Memory B cell (primary cell): ENCODE measurements around the gene LMOD1.
"Not testable (repeated sequence)": the region's sequence is repeated elsewhere in the genome, so short reads cannot be mapped to it uniquely, and the experiment has no call there.

Source experiments
- ATAC-seq: fragments of 150-1000 bp; cut with Tn5 transposase; 2 replicates; pipeline ENCODE4 v1.10.0; 2021; ENCODE audit warnings: low read depth, mild to moderate bottlenecking, moderate library complexity
- DNase-seq, 2 donors: peaks; one replicate each; pipeline ENCODE4 v3.0.0; 2022; ENCODE audit warnings: low spot score in 2 of 2
- H3K27ac Mint-ChIP-seq: one replicate; pipeline ENCODE4 v1.8.0; 2022; ENCODE audit warnings: mild to moderate bottlenecking, moderate library complexity, mixed read lengths
- H3K27me3 Mint-ChIP-seq: one replicate; pipeline ENCODE4 v1.8.0; 2022; ENCODE audit warnings: mixed read lengths
- H3K36me3 Mint-ChIP-seq: one replicate; pipeline ENCODE4 v1.8.0; 2022; ENCODE audit warnings: mild to moderate bottlenecking, mixed read lengths
- H3K4me1 Mint-ChIP-seq: one replicate; pipeline ENCODE4 v1.8.0; 2022; ENCODE audit warnings: mixed read lengths
- H3K4me3 Mint-ChIP-seq: one replicate; pipeline ENCODE4 v1.8.0; 2022; ENCODE audit warnings: mild to moderate bottlenecking, moderate library complexity, mixed read lengths
- H3K9me3 Mint-ChIP-seq: one replicate; pipeline ENCODE4 v1.8.0; 2022; ENCODE audit warnings: mixed read lengths

The LMOD1 gene

GRCh38 chr1:201914456-201915235, 31.7 kb downstream of the LMOD1 start:
- no peak for DNase-seq
- H3K36me3 Mint-ChIP-seq = no peaks in the 10 kb centered on the region
- H3K4me3 Mint-ChIP-seq = no peak overlapping the region
- H3K27ac Mint-ChIP-seq = no peak overlapping the region
- no peak for ATAC-seq
- H3K9me3 Mint-ChIP-seq = no peaks in the 10 kb centered on the region
- H3K27me3 Mint-ChIP-seq = peaks cover 18% of the 10 kb centered on the region
- H3K4me1 Mint-ChIP-seq = no peaks in the 10 kb centered on the region

- no peak for ATAC-seq
- H3K4me1 Mint-ChIP-seq = no peaks in the 10 kb centered on the region
- H3K9me3 Mint-ChIP-seq = no peaks in the 10 kb centered on the region
Observed at GRCh38 chr1:201912832-201913231, 33.5 kb downstream of the LMOD1 start.

GRCh38 chr1:201911826-201912571, 34.3 kb downstream of the LMOD1 start:
- DNase-seq = no peak
- H3K36me3 Mint-ChIP-seq = no peaks in the 10 kb centered on the region
- no peak overlapping the region for H3K27ac Mint-ChIP-seq
- H3K4me1 Mint-ChIP-seq = no peaks in the 10 kb centered on the region
- no peak overlapping the region for H3K4me3 Mint-ChIP-seq
- ATAC-seq = no peak
- H3K27me3 Mint-ChIP-seq = peaks cover 18% of the 10 kb centered on the region
- no peaks in the 10 kb centered on the region for H3K9me3 Mint-ChIP-seq

More at GRCh38 chr1:201912832-201913231, 33.5 kb downstream of the LMOD1 start:
- Mint-ChIP-seq H3K36me3 (no peaks in the 10 kb centered on the region), H3K27ac (no peak overlapping the region), H3K27me3 (peaks cover 18% of the 10 kb centered on the region), H3K4me3 (no peak overlapping the region)
- DNase-seq = no peak

- no peak for DNase-seq
- Mint-ChIP-seq H3K4me1 (no peaks in the 10 kb centered on the region), H3K36me3 (no peaks in the 10 kb centered on the region), H3K27me3 (peaks cover 8% of the 10 kb centered on the region), H3K9me3 (no peaks in the 10 kb centered on the region), H3K27ac (no peak overlapping the region), H3K4me3 (no peak overlapping the region)
- ATAC-seq = no peak
Observed at GRCh38 chr1:201907621-201908020, 38.7 kb downstream of the LMOD1 start.

GRCh38 chr1:201906336-201906735, 40.0 kb downstream of the LMOD1 start:
- DNase-seq = no peak
- Mint-ChIP-seq H3K9me3 (no peaks in the 10 kb centered on the region), H3K36me3 (no peaks in the 10 kb centered on the region), H3K27me3 (peaks cover 8% of the 10 kb centered on the region), H3K4me3 (no peak overlapping the region), H3K27ac (no peak overlapping the region), H3K4me1 (no peaks in the 10 kb centered on the region)
- no peak for ATAC-seq

- H3K4me1 Mint-ChIP-seq = no peaks in the 10 kb centered on the region
- no peaks in the 10 kb centered on the region for H3K9me3 Mint-ChIP-seq
- H3K36me3 Mint-ChIP-seq = no peaks in the 10 kb centered on the region
- DNase-seq = no peak
- no peak overlapping the region for H3K27ac Mint-ChIP-seq
- no peak for ATAC-seq
- H3K27me3 Mint-ChIP-seq = peaks cover 5% of the 10 kb centered on the region
- no peak overlapping the region for H3K4me3 Mint-ChIP-seq
Observed at GRCh38 chr1:201905234-201905890, 41.0 kb downstream of the LMOD1 start.

GRCh38 chr1:201904579-201904978, 41.8 kb downstream of the LMOD1 start:
- H3K27ac Mint-ChIP-seq = no peak overlapping the region
- no peak overlapping the region for H3K4me3 Mint-ChIP-seq
- H3K4me1 Mint-ChIP-seq = peaks cover 4% of the 10 kb centered on the region

GRCh38 chr1:201903135-201903534, 43.2 kb downstream of the LMOD1 start:
- H3K4me3 Mint-ChIP-seq = no peak overlapping the region
- peaks cover 6% of the 10 kb centered on the region for H3K27me3 Mint-ChIP-seq
- no peaks in the 10 kb centered on the region for H3K36me3 Mint-ChIP-seq
- H3K4me1 Mint-ChIP-seq = peaks cover 4% of the 10 kb centered on the region
- DNase-seq = no peak
- no peak overlapping the region for H3K27ac Mint-ChIP-seq
- no peaks in the 10 kb centered on the region for H3K9me3 Mint-ChIP-seq
- no peak for ATAC-seq

More at GRCh38 chr1:201904579-201904978, 41.8 kb downstream of the LMOD1 start:
- no peak for ATAC-seq
- H3K27me3 Mint-ChIP-seq = peaks cover 8% of the 10 kb centered on the region
- no peaks in the 10 kb centered on the region for H3K36me3 Mint-ChIP-seq
- no peak for DNase-seq
- no peaks in the 10 kb centered on the region for H3K9me3 Mint-ChIP-seq

GRCh38 chr1:201902198-201902597, 44.1 kb downstream of the LMOD1 start:
- peaks cover 4% of the 10 kb centered on the region for H3K4me1 Mint-ChIP-seq
- no peaks in the 10 kb centered on the region for H3K36me3 Mint-ChIP-seq
- H3K27me3 Mint-ChIP-seq = peaks cover 5% of the 10 kb centered on the region
- no peak overlapping the region for H3K27ac Mint-ChIP-seq
- no peak for DNase-seq
- H3K4me3 Mint-ChIP-seq = no peak overlapping the region
- no peaks in the 10 kb centered on the region for H3K9me3 Mint-ChIP-seq
- no peak for ATAC-seq

GRCh38 chr1:201901036-201901435, 45.3 kb downstream of the LMOD1 start:
- H3K9me3 Mint-ChIP-seq, H3K27me3 Mint-ChIP-seq, H3K36me3 Mint-ChIP-seq, H3K4me1 Mint-ChIP-seq, DNase-seq, H3K27ac Mint-ChIP-seq, H3K4me3 Mint-ChIP-seq, ATAC-seq: not testable (repeated sequence)

GRCh38 chr1:201900476-201900875, 45.9 kb downstream of the LMOD1 start:
- Mint-ChIP-seq H3K36me3 (no peaks in the 10 kb centered on the region), H3K4me1 (peaks cover 6% of the 10 kb centered on the region), H3K27me3 (peaks cover 5% of the 10 kb centered on the region), H3K9me3 (no peaks in the 10 kb centered on the region), H3K4me3 (no peak overlapping the region), H3K27ac (no peak overlapping the region)
- ATAC-seq (no peak), DNase-seq (no peak)

- Mint-ChIP-seq H3K4me1 (peaks cover 6% of the 10 kb centered on the region), H3K27ac (no peak overlapping the region), H3K4me3 (no peak overlapping the region), H3K27me3 (peaks cover 5% of the 10 kb centered on the region), H3K36me3 (no peaks in the 10 kb centered on the region), H3K9me3 (no peaks in the 10 kb centered on the region)
- DNase-seq = no peak
- no peak for ATAC-seq
Observed at GRCh38 chr1:201899683-201900429, 46.5 kb downstream of the LMOD1 start.

GRCh38 chr1:201898992-201899391, 47.4 kb downstream of the LMOD1 start:
- DNase-seq = no peak
- H3K27me3 Mint-ChIP-seq = peaks cover 7% of the 10 kb centered on the region
- no peaks in the 10 kb centered on the region for H3K36me3 Mint-ChIP-seq
- no peak for ATAC-seq
- no peak overlapping the region for H3K27ac Mint-ChIP-seq
- H3K4me1 Mint-ChIP-seq = peaks cover 6% of the 10 kb centered on the region
- no peaks in the 10 kb centered on the region for H3K9me3 Mint-ChIP-seq
- H3K4me3 Mint-ChIP-seq = no peak overlapping the region
